Uterus (tissue), 2 donors: Measurements from ENCODE around the gene PIAS2.

Source experiments
- CTCF ChIP-seq, 4 experiments: fragments of 200-600 bp in 2 of 4; fragments of 450-650 bp in 2 of 4; sonication (generic) in 2 of 4; IDR thresholded peaks; one replicate each; pipeline ENCODE4 v1.5.1; 2016 to 2019; ENCODE audit warnings: antibody characterized with exemption in 4 of 4, mild to moderate bottlenecking in 2 of 4, moderate library complexity in 1 of 4
- POLR2A ChIP-seq, 2 donors: fragments of 450-650 bp; IDR thresholded peaks; one replicate each; pipeline ENCODE4 v1.6.1; 2016; ENCODE audit warnings: antibody characterized with exemption in 2 of 2, mild to moderate bottlenecking in 1 of 2, moderate library complexity in 1 of 2

- TF ChIP-seq CTCF (IDR thresholded peaks at IDR 0.05) (no peak), POLR2A (IDR thresholded peaks at IDR 0.05) (no peak)
These were observed 29.5 kb upstream of the PIAS2 start for GRCh38 chr18:46946656-46947282.
